IPS DF 19.7 (cell line): ENCODE results near the gene MED15.
"Not testable (repeated sequence)": the region's sequence is repeated elsewhere in the genome, so short reads cannot be mapped to it uniquely, and the experiment has no call there.

Source experiments
- DNase-seq: peaks from one replicate; pipeline ENCODE4 v3.0.0-alpha.2; 2013; ENCODE audit warnings: low read depth, low spot score

The MED15 gene

GRCh38 chr22:20583471-20583922 is 76.1 kb downstream of the MED15 start:
- no peak for DNase-seq

- no peak for DNase-seq
Measured at GRCh38 chr22:20584029-20584871, 76.8 kb downstream of the MED15 start.

- no peak for DNase-seq
Measured at GRCh38 chr22:20584872-20585638, 77.6 kb downstream of the MED15 start.

- DNase-seq: no peak
Measured at GRCh38 chr22:20585639-20586402, 78.4 kb downstream of the MED15 start.

GRCh38 chr22:20586403-20586745 is 79.0 kb downstream of the MED15 start:
- DNase-seq: no peak

- DNase-seq: no peak
Measured at GRCh38 chr22:20587206-20587958, 80.0 kb downstream of the MED15 start.

- DNase-seq: no peak
Measured at GRCh38 chr22:20588092-20588842, 80.9 kb downstream of the MED15 start.

- no peak for DNase-seq
Measured at GRCh38 chr22:20588843-20589581, 81.6 kb downstream of the MED15 start.

GRCh38 chr22:20589614-20590476 is 82.4 kb downstream of the MED15 start:
- DNase-seq: no peak

- DNase-seq: no peak
Measured at GRCh38 chr22:20590477-20591294, 83.3 kb downstream of the MED15 start.

GRCh38 chr22:20591295-20591645 is 83.9 kb downstream of the MED15 start:
- DNase-seq: no peak

GRCh38 chr22:20591660-20592310 is 84.4 kb downstream of the MED15 start:
- DNase-seq: no peak

GRCh38 chr22:20594038-20594437 is 86.6 kb downstream of the MED15 start:
- not testable (repeated sequence) for DNase-seq

GRCh38 chr22:20594486-20594885 is 87.1 kb downstream of the MED15 start:
- DNase-seq: not testable (repeated sequence)

- no peak for DNase-seq
Measured at GRCh38 chr22:20595461-20595860, 88.1 kb downstream of the MED15 start.

- no peak for DNase-seq
Measured at GRCh38 chr22:20599117-20599516, 91.7 kb downstream of the MED15 start.

GRCh38 chr22:20600137-20600673 is 92.8 kb downstream of the MED15 start:
- DNase-seq: no peak
